HepG2 (cell line): ENCODE results near the gene BOLA2B. TPM values are rescaled to one million over a fixed set of nuclear protein-coding genes. Genes with fewer than 3 reads are reported as not detected.
A peak's percentile ranks its signal among the peaks of the same experiment; 100 is the strongest.

Source experiments
- ATRX ChIP-seq: sonication (generic); formaldehyde crosslinking; IDR thresholded peaks from 2 replicates; pipeline ENCODE4 v1.4.0; 2020; ENCODE audit warnings: missing genetic modification reagents, borderline replicate concordance
- CEBPB ChIP-seq: IDR thresholded peaks from 2 replicates; pipeline ENCODE4 v1.6.1; 2011; ENCODE audit warnings: low read depth, low read length, improper control_type of control experiment, borderline replicate concordance
- FOSL2 ChIP-seq: sonication (generic); formaldehyde crosslinking; IDR thresholded peaks from 2 replicates; pipeline ENCODE4 v1.4.0; 2020; ENCODE audit warnings: missing genetic modification reagents
- GATAD1 ChIP-seq: IDR thresholded peaks from 2 replicates; pipeline ENCODE4 v1.6.1; 2016; ENCODE audit warnings: missing genetic modification reagents, missing compliant biosample characterization
- KMT2B ChIP-seq: IDR thresholded peaks from 2 replicates; pipeline ENCODE4 v1.6.1; 2016; ENCODE audit warnings: missing genetic modification reagents, missing compliant biosample characterization
- LCORL ChIP-seq, 2 experiments: fragments of 450-650 bp in 1 of 2; sonication (generic) in 1 of 2; formaldehyde crosslinking in 1 of 2; IDR thresholded peaks; 2 replicates each; pipeline versions ENCODE4 v1.5.0 to v1.6.1; 2017 to 2020; ENCODE audit warnings: antibody characterized with exemption in 1 of 2, missing genetic modification reagents in 1 of 2
- MTERF4 ChIP-seq: sonication (generic); formaldehyde crosslinking; IDR thresholded peaks from 2 replicates; pipeline ENCODE4 v1.8.0; 2023; ENCODE audit warnings: mild to moderate bottlenecking, missing genetic modification reagents
- ONECUT2 ChIP-seq: sonication (generic); formaldehyde crosslinking; IDR thresholded peaks from 2 replicates; pipeline ENCODE4 v1.4.0; 2020; ENCODE audit warnings: missing genetic modification reagents
- PHF21A ChIP-seq: sonication (generic); formaldehyde crosslinking; IDR thresholded peaks from 2 replicates; pipeline ENCODE4 v1.5.0; 2020; ENCODE audit warnings: mild to moderate bottlenecking, missing genetic modification reagents
- RBM39 ChIP-seq: fragments of 200-400 bp; formaldehyde crosslinking; IDR thresholded peaks from one replicate; pipeline ENCODE4 v1.6.1; 2018; ENCODE audit warnings: antibody characterized with exemption, mild to moderate bottlenecking, low read depth, low read length; ENCODE audit not compliant: poor library complexity, severe bottlenecking
- THYN1 ChIP-seq: sonication (generic); formaldehyde crosslinking; IDR thresholded peaks from 2 replicates; pipeline ENCODE4 v1.8.1; 2023; ENCODE audit warnings: low read depth, mild to moderate bottlenecking, moderate library complexity, missing genetic modification reagents, borderline replicate concordance
- ZBTB33 ChIP-seq: sonication (generic); formaldehyde crosslinking; IDR thresholded peaks from 2 replicates; pipeline ENCODE4 v1.4.0; 2020; ENCODE audit warnings: missing genetic modification reagents
- ZFX ChIP-seq: sonication (generic); formaldehyde crosslinking; IDR thresholded peaks from 2 replicates; pipeline ENCODE4 v1.4.0; 2020; ENCODE audit warnings: mild to moderate bottlenecking, low read depth, missing genetic modification reagents, moderate library complexity
- ZIK1 ChIP-seq: sonication (generic); formaldehyde crosslinking; IDR thresholded peaks from 2 replicates; pipeline ENCODE4 v1.5.0; 2020; ENCODE audit warnings: mild to moderate bottlenecking, low read depth, missing genetic modification reagents, borderline replicate concordance
- ZNF124 ChIP-seq: sonication (generic); formaldehyde crosslinking; IDR thresholded peaks from 2 replicates; pipeline ENCODE4 v1.4.0; 2020; ENCODE audit warnings: missing genetic modification reagents
- ZNF142 ChIP-seq: sonication (generic); formaldehyde crosslinking; IDR thresholded peaks from 2 replicates; pipeline ENCODE4 v1.4.0; 2020; ENCODE audit warnings: missing genetic modification reagents
- ZNF326 ChIP-seq: sonication (generic); formaldehyde crosslinking; IDR thresholded peaks from 2 replicates; pipeline ENCODE4 v1.4.0; 2020; ENCODE audit warnings: missing genetic modification reagents, borderline replicate concordance
- polyA plus RNA-seq, 8 experiments: library from polyadenylated mRNA; depleted of rRNA in 3 of 8; stranded (reverse) in 7 of 8; unstranded in 1 of 8; fragments of >200 nt; fragmentation: Illumina TruSeq in 4 of 8; extraction: Trizol in 4 of 8; gene quantifications; 2 replicates each; pipeline versions ENCODE4 v1.2.1 to v1.2.3, GENCODE V29; 2011 to 2016; ENCODE audit warnings: low read depth in 4 of 8, missing spikeins in 1 of 8, mixed read lengths in 1 of 8; ENCODE audit not compliant: insufficient read depth in 1 of 8
- total RNA-seq, 5 experiments: library from RNA; depleted of rRNA; stranded (reverse); fragments of >200 nt; fragmentation: Illumina TruSeq; extraction: Trizol; gene quantifications; 2 replicates each; pipeline ENCODE4 v1.2.3, GENCODE V29; 2016; ENCODE audit warnings: low read depth in 1 of 5

The BOLA2B gene
- total and polyA plus RNA-seq, 2 of the 13 experiments (the other 11 are each of a cell fraction or from before 2014, with no cell fraction given), result 63.8 to 295 TPM

GRCh38 chr16:30186782-30187555, 6.5 kb downstream of the BOLA2B start (continued):
- TF ChIP-seq GATAD1 (CRISPR knock-in tag), result no peak
- TF ChIP-seq ZNF142 (CRISPR knock-in tag), result no peak
- no peak for TF ChIP-seq ZNF124 (CRISPR knock-in tag)
- TF ChIP-seq THYN1, result no peak
- TF ChIP-seq FOSL2 (CRISPR knock-in tag), result peak; percentile 12; the same call in 1 of the 2 replicates
- no peak for TF ChIP-seq ATRX (CRISPR knock-in tag)
- no peak for TF ChIP-seq PHF21A (CRISPR knock-in tag)
- TF ChIP-seq ZBTB33 (CRISPR knock-in tag), result peak; percentile 90
- TF ChIP-seq ZFX (CRISPR knock-in tag), result peak; percentile 19; the same call in 1 of the 2 replicates
- TF ChIP-seq RBM39, result peak; percentile 38
- no peak for TF ChIP-seq LCORL (IDR thresholded peaks at IDR 0.05)
- TF ChIP-seq LCORL (CRISPR knock-in tag; IDR thresholded peaks at IDR 0.05), result no peak
- TF ChIP-seq MTERF4, result no peak
- no peak for TF ChIP-seq ONECUT2 (CRISPR knock-in tag)
- no peak for TF ChIP-seq KMT2B (CRISPR knock-in tag)
- no peak for TF ChIP-seq ZNF326 (CRISPR knock-in tag)
- no peak for TF ChIP-seq CEBPB
- no peak for TF ChIP-seq ZIK1 (CRISPR knock-in tag)
